Right kidney (tissue), 9 donors: ENCODE results near the gene PCDHGB4.
"Not testable (repeated sequence)": the region's sequence is repeated elsewhere in the genome, so short reads cannot be mapped to it uniquely, and the experiment has no call there.

Source experiments
- DNase-seq: peaks from one replicate; pipeline ENCODE4 v3.0.0-alpha.2; 2016
- long read RNA-seq, 8 donors: transcript quantifications; one replicate each; lab custom pipeline, GENCODE V29; 2026

PCDHGB4 gene
- long read RNA-seq, donor 1: 0 reads
- long read RNA-seq, donor 2: 0 reads
- long read RNA-seq, donor 3, full-length matches to known transcripts: 2 of 2 reads
- long read RNA-seq, donor 3, partial matches to known transcripts: 0 of 2 reads
- long read RNA-seq, donor 3, other reads (novel, unspliced or antisense): 0 of 2 reads
- long read RNA-seq, donor 4, full-length matches to known transcripts: 5 of 5 reads
- long read RNA-seq, donor 4, partial matches to known transcripts: 0 of 5 reads
- long read RNA-seq, donor 4, other reads (novel, unspliced or antisense): 0 of 5 reads
- long read RNA-seq, donor 5, full-length matches to known transcripts: 1 of 1 reads
- long read RNA-seq, donor 5, partial matches to known transcripts: 0 of 1 reads
- long read RNA-seq, donor 5, other reads (novel, unspliced or antisense): 0 of 1 reads
- long read RNA-seq, donor 6, full-length matches to known transcripts: 4 of 4 reads
- long read RNA-seq, donor 6, partial matches to known transcripts: 0 of 4 reads
- long read RNA-seq, donor 6, other reads (novel, unspliced or antisense): 0 of 4 reads
- long read RNA-seq, donor 7, full-length matches to known transcripts: 5 of 5 reads
- long read RNA-seq, donor 7, partial matches to known transcripts: 0 of 5 reads
- long read RNA-seq, donor 7, other reads (novel, unspliced or antisense): 0 of 5 reads
- long read RNA-seq, donor 8, full-length matches to known transcripts: 2 of 2 reads
- long read RNA-seq, donor 8, partial matches to known transcripts: 0 of 2 reads
- long read RNA-seq, donor 8, other reads (novel, unspliced or antisense): 0 of 2 reads

DNA sequence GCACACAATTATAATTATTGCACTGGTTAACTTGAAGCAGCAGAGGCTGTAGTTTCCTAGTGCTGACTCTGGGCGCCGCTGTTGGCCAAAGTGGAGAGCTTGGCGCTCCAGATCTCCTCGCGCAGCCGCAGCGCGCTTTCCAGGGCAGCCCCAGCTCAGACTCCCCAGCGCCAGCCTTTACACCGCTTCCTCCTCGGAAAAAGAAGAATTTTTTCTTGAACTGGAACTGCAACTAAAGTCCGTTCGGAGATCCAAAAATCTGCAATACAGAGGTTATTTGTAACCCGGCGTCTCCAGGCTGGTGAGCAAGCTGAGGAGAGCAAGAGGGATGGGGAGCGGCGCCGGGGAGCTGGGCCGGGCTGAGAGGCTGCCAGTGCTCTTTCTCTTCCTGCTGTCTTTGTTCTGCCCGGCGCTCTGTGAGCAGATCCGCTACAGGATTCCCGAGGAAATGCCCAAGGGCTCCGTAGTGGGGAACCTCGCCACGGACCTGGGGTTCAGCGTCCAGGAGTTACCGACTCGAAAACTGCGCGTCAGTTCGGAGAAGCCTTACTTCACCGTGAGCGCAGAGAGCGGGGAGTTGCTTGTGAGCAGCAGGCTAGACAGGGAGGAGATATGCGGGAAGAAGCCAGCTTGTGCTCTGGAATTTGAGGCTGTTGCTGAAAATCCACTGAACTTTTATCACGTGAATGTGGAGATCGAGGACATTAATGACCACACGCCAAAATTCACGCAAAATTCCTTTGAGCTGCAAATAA, at the start of gene PCDHGB4:
Gene PCDHGB4, plus strand, starts transcription at position 142 of the 755 bp plus-strand sequence. Its CDS starts 187 bp downstream, at position 329.
- DNase-seq: peak; percentile 20

DNA sequence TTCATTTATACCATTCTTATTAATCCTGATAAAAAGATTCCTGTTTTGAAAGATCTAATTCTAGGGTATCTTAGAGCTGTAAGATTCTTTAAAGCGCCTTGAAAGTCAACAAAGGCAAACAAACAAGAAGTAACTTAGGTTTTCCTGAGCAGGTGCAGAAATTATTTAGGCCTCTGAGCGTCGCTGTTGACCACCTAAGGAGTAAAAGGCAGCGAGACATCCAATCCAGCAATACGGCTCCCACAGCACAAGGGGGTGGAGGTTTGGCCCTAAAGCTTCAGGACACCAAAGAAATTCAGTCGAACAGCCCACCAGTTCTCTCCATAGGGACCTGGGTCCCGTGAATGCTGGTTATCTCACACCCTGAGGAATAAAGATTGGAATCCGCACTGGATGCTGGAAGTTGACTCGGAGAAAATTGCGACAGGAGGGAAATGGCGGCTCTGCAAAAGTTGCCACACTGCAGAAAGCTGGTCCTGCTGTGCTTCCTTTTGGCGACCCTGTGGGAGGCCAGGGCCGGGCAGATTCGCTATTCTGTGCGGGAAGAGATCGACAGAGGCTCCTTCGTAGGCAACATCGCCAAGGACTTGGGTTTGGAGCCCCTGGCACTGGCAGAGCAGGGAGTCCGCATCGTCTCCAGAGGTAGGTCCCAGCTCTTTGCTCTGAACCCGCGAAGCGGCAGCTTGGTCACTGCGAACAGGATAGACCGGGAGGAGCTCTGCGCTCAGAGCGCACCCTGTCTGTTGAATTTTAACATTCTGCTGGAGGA, 48.8 kb upstream of the PCDHGB4 start, which contains the start of gene PCDHGA2:
Gene PCDHGA2, plus strand, starts transcription at position 223 of the 769 bp plus-strand sequence.
- peak; percentile 47 for DNase-seq

DNA sequence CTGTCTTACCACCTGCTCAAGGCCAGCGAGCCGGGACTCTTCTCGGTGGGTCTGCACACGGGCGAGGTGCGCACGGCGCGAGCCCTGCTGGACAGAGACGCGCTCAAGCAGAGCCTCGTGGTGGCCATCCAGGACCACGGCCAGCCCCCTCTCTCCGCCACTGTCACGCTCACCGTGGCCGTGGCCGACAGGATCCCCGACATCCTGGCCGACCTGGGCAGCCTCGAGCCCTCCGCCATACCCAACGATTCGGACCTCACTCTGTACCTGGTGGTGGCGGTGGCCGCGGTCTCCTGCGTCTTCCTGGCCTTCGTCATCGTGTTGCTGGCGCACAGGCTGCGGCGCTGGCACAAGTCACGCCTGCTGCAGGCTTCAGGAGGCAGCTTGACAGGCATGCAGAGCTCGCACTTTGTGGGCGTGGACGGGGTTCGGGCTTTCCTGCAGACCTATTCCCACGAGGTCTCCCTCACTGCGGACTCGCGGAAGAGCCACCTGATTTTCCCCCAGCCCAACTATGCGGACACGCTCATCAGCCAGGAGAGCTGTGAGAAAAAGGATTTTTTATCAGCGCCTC, 46.6 kb upstream of the PCDHGB4 start:
- DNase-seq: not testable (repeated sequence)

DNA sequence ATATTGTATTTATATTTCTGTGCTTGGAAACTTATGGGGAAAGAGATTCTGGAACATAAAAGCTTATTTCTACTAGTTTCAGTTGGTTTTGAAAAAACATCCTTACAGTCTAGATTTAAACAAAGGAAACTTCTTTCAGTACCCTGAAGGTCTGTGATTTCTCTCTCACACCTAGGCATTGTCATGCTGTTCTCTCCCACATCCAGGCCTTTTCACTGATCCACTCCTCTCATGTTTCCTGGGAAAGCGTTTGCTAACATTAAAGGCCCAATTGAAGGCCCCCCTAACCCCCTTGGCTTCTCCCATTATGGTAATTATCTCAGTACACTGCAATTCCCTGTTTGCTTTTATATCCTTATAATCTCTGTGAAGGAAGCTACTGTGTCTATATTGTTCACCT, 44.7 kb upstream of the PCDHGB4 start:
- DNase-seq: no peak

DNA sequence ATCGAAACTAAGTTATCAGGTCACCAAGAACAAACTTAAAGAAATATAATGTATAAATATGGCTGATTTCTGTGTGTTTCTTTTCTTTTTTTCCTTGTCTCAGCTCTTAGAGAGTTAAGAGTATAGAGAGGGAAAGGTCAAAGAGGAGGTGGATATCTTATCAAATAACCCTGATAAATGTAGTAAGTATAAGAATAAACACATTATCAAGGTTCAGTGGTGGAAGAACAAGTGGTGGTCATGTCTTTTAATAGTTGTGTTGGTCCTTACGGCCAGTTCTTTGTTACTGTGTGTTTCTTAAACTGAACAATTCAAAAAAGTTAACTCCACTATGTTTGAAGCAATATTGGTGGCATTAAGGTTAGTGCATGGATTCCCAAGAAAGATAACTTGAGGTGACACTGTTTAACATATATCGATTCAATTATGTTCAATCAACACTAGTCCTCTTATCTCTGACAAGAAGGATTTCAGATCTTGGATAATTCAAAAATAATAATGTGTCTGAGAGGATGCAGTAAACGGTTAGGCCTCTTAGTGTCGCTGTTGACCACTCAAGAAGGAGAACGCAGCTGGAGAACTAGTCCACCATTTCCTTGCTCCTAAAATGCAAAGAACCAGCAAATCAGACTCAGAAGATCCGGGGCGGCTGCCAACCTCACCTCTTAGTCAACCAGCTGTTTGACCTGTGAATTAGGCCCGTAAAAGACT, 44.1 kb upstream of the PCDHGB4 start, which contains the start of gene PCDHGA3:
Gene PCDHGA3, plus strand, starts transcription at position 588 of the 711 bp plus-strand sequence. CDS start 205 bp downstream, outside the sequence.
- DNase-seq: no peak

DNA sequence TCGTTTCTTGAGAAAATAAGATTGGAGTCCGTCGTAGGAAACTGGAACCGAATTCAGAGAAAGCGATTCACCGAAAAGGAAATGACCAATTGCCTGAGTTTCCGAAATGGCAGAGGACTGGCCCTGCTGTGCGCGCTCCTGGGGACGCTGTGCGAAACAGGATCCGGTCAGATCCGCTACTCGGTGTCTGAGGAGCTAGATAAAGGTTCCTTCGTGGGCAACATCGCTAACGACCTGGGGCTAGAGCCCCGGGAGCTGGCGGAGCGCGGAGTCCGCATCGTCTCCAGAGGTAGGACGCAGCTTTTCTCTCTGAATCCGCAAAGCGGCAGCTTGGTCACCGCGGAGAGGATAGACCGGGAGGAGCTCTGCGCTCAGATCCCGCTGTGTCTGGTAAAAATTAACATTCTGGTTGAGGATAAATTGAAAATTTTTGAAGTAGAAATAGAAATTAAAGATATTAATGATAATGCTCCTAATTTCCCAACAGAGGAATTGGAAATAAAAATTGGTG, 43.5 kb upstream of the PCDHGB4 start:
- peak; percentile 23 for DNase-seq

DNA sequence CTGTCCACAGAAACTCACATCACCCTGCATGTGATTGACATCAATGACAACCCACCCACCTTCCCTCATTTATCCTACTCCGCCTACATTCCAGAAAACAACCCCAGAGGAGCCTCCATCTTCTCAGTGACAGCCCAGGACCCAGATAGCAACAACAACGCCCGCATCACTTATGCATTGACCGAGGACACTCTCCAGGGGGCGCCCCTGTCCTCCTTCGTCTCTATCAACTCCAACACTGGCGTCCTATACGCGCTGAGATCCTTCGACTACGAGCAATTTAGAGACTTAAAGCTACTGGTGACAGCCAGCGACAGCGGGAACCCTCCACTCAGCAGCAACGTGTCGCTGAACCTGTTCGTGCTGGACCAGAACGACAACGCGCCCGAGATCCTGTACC, 42.2 kb upstream of the PCDHGB4 start:
- no peak for DNase-seq

DNA sequence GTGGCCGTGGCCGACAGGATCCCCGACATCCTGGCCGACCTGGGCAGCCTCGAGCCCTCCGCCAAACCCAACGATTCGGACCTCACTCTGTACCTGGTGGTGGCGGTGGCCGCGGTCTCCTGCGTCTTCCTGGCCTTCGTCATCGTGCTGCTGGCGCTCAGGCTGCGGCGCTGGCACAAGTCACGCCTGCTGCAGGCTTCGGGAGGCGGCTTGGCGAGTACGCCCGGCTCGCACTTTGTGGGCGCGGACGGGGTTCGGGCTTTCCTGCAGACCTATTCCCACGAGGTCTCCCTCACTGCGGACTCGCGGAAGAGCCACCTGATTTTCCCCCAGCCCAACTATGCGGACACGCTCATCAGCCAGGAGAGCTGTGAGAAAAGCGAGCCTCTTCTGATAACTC, 41.5 kb upstream of the PCDHGB4 start:
- DNase-seq: not testable (repeated sequence)

DNA sequence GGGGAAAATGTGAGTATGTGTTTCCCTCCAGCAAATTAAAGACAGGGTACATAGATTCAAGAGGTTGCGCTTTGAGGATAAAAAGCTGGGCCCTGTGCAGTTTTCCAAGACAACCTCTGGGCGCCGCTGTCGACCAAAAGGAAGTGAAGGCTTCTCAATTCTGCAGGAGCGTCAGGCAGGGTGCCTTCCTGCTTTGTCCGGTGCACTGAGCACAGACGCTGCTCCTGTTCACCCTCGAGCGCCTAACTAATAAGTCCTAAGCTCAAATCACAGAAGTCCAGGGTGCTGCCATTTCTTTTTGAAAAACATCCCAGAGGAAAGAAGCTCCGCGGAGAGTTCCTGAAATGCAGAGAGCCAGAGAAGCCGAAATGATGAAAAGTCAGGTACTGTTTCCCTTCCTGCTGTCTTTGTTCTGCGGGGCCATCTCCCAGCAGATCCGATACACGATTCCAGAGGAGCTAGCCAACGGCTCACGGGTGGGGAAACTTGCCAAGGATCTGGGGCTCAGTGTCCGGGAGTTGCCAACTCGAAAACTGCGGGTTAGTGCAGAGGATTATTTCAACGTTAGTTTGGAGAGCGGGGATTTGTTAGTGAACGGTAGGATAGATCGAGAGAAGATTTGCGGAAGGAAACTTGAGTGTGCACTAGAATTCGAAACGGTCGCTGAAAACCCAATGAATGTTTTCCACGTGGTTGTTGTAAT, 37.4 kb upstream of the PCDHGB4 start, which contains the start of gene PCDHGB1:
Gene PCDHGB1, plus strand, starts transcription at position 183 of the 703 bp plus-strand sequence. Its CDS starts 162 bp downstream, at position 345.
- DNase-seq: no peak

DNA sequence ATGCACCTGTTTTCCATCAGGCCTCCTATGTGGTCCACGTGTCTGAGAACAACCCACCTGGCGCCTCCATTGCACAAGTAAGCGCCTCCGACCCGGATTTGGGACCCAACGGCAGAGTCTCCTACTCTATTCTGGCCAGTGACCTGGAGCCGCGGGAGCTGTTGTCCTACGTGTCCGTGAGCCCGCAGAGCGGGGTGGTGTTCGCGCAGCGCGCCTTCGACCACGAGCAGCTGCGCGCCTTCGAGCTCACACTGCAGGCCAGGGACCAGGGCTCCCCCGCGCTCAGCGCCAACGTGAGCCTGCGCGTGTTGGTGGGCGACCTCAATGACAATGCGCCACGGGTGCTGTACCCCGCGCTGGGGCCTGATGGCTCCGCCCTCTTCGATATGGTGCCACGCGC, 35.9 kb upstream of the PCDHGB4 start:
- DNase-seq: no peak

DNA sequence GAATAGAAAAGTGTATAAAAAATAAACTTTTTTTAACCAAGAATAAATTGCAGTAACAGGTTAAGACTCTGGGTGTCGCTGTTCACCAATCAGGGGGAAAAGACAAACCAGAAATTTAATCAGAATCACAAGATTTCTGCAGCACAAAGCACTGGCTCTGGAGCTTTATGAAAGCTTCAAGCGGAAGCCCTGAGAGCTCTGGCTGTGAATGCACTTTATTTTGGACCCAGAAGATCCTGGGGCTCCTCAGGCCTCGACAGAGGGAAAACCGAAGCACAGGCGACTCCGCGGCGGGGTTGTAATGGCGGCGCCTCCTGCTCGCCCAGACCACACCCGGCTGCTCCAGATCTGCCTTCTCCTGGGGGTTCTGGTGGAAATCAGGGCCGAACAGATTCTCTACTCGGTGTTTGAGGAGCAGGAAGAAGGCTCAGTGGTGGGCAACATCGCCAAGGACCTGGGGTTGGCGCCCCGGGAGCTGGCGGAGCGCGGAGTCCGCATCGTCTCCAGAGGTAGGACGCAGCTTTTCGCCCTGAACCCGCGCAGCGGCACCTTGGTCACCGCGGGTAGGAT, 32.5 kb upstream of the PCDHGB4 start, which contains the start of gene PCDHGA4:
Gene PCDHGA4, plus strand, starts transcription at position 122 of the 570 bp plus-strand sequence. Its CDS starts 87 bp downstream, at position 209.
- no peak for DNase-seq

DNA sequence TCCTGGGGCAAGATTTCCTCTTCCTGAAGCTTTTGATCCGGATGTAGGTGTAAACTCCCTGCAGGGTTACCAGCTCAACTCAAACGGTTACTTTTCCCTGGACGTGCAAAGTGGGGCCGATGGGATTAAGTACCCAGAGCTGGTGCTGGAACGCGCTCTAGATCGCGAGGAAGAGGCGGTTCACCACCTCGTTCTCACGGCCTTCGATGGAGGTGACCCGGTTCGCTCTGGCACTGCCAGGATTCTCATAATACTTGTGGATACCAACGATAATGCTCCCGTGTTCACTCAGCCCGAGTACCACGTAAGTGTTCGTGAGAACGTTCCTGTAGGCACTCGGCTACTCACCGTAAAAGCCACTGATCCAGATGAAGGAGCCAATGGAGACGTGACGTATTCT, 31.9 kb upstream of the PCDHGB4 start:
- DNase-seq: no peak

DNA sequence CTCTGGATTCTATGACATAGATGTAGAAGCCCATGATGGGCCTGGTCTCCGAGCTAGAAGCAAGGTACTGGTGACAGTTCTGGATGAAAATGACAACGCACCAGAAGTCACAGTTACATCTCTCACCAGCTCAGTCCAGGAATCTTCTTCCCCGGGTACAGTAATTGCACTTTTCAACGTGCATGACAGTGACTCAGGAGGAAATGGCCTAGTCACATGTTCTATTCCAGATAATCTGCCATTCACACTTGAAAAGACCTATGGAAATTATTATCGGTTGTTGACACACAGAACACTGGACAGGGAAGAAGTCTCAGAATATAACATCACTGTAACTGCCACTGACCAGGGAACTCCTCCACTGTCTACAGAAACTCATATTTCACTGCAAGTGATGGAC, 31.4 kb upstream of the PCDHGB4 start:
- DNase-seq: no peak

DNA sequence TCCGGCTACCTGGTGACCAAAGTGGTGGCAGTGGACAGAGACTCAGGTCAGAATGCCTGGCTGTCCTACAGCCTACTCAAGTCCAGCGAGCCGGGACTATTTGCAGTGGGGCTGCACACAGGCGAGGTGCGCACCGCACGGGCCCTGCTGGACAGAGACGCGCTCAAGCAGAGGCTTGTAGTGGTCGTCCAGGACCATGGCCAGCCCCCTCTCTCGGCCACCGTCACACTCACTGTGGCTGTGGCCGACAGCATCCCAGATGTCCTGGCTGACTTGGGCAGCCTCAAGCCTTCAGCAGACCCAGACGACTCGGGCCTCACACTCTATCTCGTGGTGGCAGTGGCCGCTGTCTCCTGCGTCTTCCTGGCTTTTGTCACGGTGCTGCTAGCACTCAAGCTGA, 30.5 kb upstream of the PCDHGB4 start:
- DNase-seq: no peak

DNA sequence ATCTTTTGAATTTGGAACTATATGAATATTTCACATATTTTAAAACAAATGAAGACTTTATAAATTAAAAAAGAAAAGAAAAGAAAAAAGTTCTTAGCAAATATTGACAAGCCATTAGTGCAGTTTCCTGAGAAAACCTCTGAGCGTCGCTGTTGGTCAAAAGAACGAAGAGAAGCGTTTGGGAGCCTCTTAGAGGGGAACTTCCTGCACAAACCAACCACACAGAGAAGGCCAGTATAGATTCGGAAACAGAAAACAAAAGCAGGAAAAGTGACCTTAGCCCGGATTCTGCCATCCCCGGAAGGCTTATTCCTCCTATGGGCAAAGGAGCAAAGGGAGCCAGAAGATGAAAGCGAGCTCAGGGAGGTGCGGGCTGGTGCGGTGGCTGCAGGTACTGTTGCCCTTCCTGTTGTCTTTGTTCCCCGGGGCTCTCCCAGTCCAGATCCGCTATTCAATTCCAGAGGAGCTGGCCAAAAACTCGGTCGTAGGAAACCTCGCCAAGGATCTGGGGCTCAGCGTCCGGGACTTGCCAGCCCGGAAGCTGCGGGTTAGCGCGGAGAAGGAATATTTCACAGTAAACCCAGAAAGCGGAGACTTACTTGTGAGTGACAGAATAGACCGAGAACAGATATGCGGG, 27.6 kb upstream of the PCDHGB4 start, which contains the start of gene PCDHGB2:
Gene PCDHGB2, plus strand, starts transcription at position 205 of the 637 bp plus-strand sequence. Its CDS starts 142 bp downstream, at position 347.
- peak; percentile 8 for DNase-seq

DNA sequence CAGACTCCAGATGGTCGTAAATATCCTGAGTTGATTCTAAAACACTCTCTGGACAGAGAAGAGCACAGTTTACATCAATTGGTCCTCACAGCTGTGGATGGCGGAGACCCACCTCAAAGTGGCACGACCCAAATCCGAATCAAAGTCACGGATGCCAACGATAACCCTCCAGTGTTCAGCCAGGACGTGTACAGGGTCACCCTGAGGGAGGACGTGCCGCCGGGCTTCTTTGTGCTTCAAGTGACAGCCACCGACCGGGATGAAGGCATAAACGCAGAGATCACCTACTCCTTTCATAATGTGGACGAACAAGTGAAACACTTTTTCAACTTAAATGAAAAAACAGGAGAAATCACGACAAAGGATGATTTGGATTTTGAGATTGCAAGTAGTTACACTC, 26.8 kb upstream of the PCDHGB4 start:
- DNase-seq: no peak

DNA sequence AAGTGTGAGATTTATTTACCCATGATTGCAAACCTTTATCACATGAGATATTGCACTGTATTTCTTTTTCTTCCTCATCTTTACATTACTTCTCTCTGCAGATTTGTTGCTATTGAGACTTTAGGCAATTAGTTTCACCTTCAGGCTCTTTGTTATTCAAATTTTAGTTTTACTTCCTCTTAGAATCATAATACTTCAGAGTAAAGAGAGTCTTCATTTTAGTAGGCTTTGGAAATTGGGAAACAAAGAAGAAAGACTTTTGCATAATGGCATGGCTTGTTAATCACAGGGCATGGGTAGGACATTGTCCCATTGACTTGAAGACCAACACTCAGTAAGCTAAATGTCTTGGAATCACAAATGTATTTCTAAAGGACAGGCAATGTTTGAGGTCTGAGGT, 24.8 kb upstream of the PCDHGB4 start:
- no peak for DNase-seq

DNA sequence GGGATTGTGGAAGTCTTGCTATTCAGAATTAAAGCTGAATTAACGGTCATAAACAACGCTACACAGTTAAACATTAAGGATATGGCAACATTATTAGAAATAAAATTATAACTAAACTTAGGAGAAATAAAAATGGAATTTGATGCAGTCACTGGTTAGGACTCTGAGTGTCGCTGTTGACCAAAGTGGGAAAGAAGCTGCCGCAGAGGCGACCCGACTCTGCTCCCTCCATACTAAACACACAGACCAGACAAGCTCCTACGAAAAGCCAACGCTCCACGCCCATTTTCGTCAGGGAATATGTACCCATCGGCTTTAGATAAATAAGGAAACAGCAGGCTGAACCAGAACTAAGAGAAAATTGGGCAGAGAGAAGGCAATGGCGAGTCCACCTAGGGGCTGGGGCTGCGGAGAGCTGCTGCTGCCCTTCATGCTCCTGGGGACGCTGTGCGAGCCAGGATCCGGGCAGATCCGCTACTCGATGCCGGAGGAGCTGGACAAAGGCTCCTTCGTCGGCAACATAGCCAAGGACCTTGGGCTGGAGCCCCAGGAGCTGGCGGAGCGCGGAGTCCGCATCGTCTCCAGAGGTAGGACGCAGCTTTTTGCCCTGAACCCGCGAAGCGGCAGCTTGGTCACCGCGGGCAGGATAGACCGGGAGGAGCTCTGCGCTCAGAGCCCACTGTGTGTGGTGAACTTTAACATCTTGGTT, 23.4 kb upstream of the PCDHGB4 start, which contains the start of gene PCDHGA5:
Gene PCDHGA5, plus strand, starts transcription at position 211 of the 709 bp plus-strand sequence. Its CDS starts 169 bp downstream, at position 380.
- peak; percentile 22 for DNase-seq
